Karpas-422 (cell line): ENCODE results near the gene AP5S1. TPM values are rescaled to one million over a fixed set of nuclear protein-coding genes. Genes with fewer than 3 reads are reported as not detected.

Source experiments
- DNase-seq: peaks from one replicate; pipeline ENCODE4 v3.0.0-alpha.2; 2015
- H2AFZ ChIP-seq: fragments of 200-600 bp; sonication (generic); 2 replicates; pipeline ENCODE4 v1.6.1; 2014; ENCODE audit warnings: antibody characterized with exemption, low read length, mixed read lengths
- H3K27ac ChIP-seq: fragments of 200-600 bp; sonication (generic); 2 replicates; pipeline ENCODE4 v1.5.1; 2014; ENCODE audit warnings: mild to moderate bottlenecking, low read length, moderate library complexity
- H3K27me3 ChIP-seq: fragments of 200-600 bp; sonication (generic); 2 replicates; pipeline ENCODE4 v1.6.1; 2014; ENCODE audit warnings: low read length, mixed read lengths
- H3K36me3 ChIP-seq: fragments of 200-600 bp; sonication (generic); 2 replicates; pipeline ENCODE4 v1.6.1; 2014; ENCODE audit warnings: low read length, mixed read lengths; ENCODE audit not compliant: insufficient read depth
- H3K4me1 ChIP-seq: fragments of 200-600 bp; sonication (generic); 2 replicates; pipeline ENCODE4 v1.6.1; 2014; ENCODE audit warnings: mild to moderate bottlenecking, low read length, mixed read lengths
- H3K4me2 ChIP-seq: fragments of 200-600 bp; sonication (generic); 2 replicates; pipeline ENCODE4 v1.6.1; 2014; ENCODE audit warnings: low read length, low read depth, mild to moderate bottlenecking; ENCODE audit not compliant: poor library complexity, severe bottlenecking
- H3K4me3 ChIP-seq: fragments of 200-600 bp; sonication (generic); 2 replicates; pipeline ENCODE4 v1.5.1; 2014; ENCODE audit warnings: mild to moderate bottlenecking, antibody characterized with exemption, low read length, mixed read lengths
- H3K79me2 ChIP-seq: fragments of 200-600 bp; sonication (generic); 2 replicates; pipeline ENCODE4 v1.6.1; 2014; ENCODE audit warnings: mild to moderate bottlenecking, low read length, mixed read lengths
- H3K9ac ChIP-seq: fragments of 200-600 bp; sonication (generic); 2 replicates; pipeline ENCODE4 v1.6.0; 2014; ENCODE audit warnings: low read length
- H3K9me2 ChIP-seq: fragments of 200-600 bp; sonication (generic), shearing (Covaris generic); replicated peaks from 2 replicates; pipeline ENCODE4 v1.6.0; 2014; ENCODE audit warnings: mild to moderate bottlenecking, low read length, moderate library complexity; ENCODE audit not compliant: insufficient read depth
- H3K9me3 ChIP-seq: fragments of 300-700, 200-600 bp; sonication (generic); 2 replicates; pipeline ENCODE4 v1.6.1; 2014; ENCODE audit warnings: low read length, mixed read lengths
- H4K20me1 ChIP-seq: fragments of 200-600 bp; sonication (generic); 2 replicates; pipeline ENCODE4 v1.6.1; 2014; ENCODE audit warnings: mild to moderate bottlenecking, antibody characterized with exemption, low read length, low read depth; ENCODE audit not compliant: insufficient read depth
- total RNA-seq: library from RNA; depleted of rRNA; stranded (reverse); fragments of >200 nt; shearing (Covaris generic); gene quantifications from 2 replicates; pipeline ENCODE4 v1.2.3, GENCODE V29; 2014; ENCODE audit warnings: low replicate concordance; rRNA removed

AP5S1 gene
- total RNA-seq, 1 experiment from 2014 or later: 7.1 TPM

DNA sequence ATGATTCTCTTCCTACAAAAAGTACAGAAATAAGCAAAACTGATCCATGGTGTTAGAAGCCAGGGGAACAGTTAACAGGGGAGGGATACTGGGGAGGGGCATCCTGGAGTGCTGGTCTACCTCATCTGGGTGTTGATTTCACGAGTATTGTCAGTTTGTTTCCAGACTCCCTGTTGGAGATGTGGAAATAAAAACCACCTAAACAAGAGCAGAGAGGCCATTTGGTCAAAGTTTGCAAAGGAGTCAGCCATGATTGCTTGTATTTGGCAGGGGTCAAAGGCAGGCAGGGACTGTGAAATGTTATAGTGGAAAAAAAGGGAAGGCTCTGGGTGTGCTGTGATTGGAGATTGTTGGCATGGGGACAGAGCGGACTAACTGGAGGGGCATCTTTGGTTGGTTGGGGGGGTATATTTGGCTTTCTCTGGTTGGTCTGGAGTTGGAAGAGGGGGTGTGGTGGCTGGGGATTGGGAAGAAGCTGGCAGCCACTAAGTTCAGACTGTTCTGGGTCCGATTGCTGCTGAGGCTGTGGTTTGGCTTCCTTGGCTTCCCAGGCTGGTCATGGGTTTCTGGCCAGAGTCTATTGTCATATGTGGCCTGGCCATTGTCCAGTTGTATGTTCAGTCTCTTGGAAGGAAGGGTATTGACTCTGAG is 54.0 kb downstream of the AP5S1 start:
- H3K4me3 ChIP-seq: no peak overlapping the region
- peaks cover 18% of the 10 kb centered on the region; the same call in 1 of the 2 replicates for H3K79me2 ChIP-seq
- no peak overlapping the region for H2AFZ ChIP-seq
- H4K20me1 ChIP-seq: no peaks in the 10 kb centered on the region
- no peak overlapping the region for H3K9ac ChIP-seq
- H3K4me1 ChIP-seq: peaks cover 25% of the 10 kb centered on the region
- H3K4me2 ChIP-seq: no peak overlapping the region
- peaks cover 16% of the 10 kb centered on the region for H3K36me3 ChIP-seq
- H3K9me2 ChIP-seq: no peaks in the 10 kb centered on the region
- no peaks in the 10 kb centered on the region for H3K9me3 ChIP-seq
- H3K27me3 ChIP-seq: no peaks in the 10 kb centered on the region
- H3K27ac ChIP-seq: no peak overlapping the region
- no peak for DNase-seq

GRCh38 chr20:3875378-3875974 is 55.1 kb downstream of the AP5S1 start:
- Histone ChIP-seq H4K20me1 (no peaks in the 10 kb centered on the region), H3K9me3 (no peaks in the 10 kb centered on the region)

DNA sequence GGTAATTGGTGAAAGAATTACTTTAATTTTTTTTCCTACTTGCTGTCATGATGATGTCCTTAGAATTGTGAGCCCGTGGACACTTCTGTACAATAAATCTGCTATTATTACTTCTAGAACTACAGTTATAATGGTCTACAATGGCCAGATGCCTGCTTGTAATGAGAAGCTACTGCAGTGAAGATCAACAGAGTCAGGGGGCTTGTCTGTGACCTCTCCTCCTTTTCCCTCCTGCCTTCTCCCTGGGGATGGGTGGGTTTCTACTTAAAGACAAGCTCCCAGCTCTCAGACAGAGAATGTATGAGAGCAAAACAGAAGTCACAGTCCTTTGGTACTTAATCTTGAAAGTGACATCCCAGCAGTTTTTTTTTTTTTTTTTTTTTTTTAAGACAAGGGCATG is 55.7 kb downstream of the AP5S1 start:
- peaks cover 23% of the 10 kb centered on the region for H3K4me1 ChIP-seq
- H2AFZ ChIP-seq: no peak overlapping the region
- no peak overlapping the region for H3K9ac ChIP-seq
- peaks cover 16% of the 10 kb centered on the region for H3K36me3 ChIP-seq
- no peak for DNase-seq
- H4K20me1 ChIP-seq: no peaks in the 10 kb centered on the region
- no peaks in the 10 kb centered on the region for H3K9me3 ChIP-seq
- H3K4me3 ChIP-seq: no peak overlapping the region
- no peak overlapping the region for H3K4me2 ChIP-seq
- no peaks in the 10 kb centered on the region for H3K27me3 ChIP-seq
- H3K9me2 ChIP-seq: no peaks in the 10 kb centered on the region
- H3K27ac ChIP-seq: no peak overlapping the region
- peaks cover 18% of the 10 kb centered on the region; the same call in 1 of the 2 replicates for H3K79me2 ChIP-seq

More at GRCh38 chr20:3875378-3875974, 55.1 kb downstream of the AP5S1 start:
- no peaks in the 10 kb centered on the region for H3K27me3 ChIP-seq
- no peak overlapping the region for H3K9ac ChIP-seq
- DNase-seq: no peak
- H3K4me2 ChIP-seq: no peak overlapping the region
- peaks cover 18% of the 10 kb centered on the region; the same call in 1 of the 2 replicates for H3K79me2 ChIP-seq
- H2AFZ ChIP-seq: no peak overlapping the region
- no peak overlapping the region for H3K4me3 ChIP-seq
- peaks cover 25% of the 10 kb centered on the region for H3K4me1 ChIP-seq
- H3K9me2 ChIP-seq: no peaks in the 10 kb centered on the region
- H3K36me3 ChIP-seq: peaks cover 16% of the 10 kb centered on the region
- no peak overlapping the region for H3K27ac ChIP-seq

GRCh38 chr20:3876676-3877075 is 56.3 kb downstream of the AP5S1 start:
- no peaks in the 10 kb centered on the region for H3K27me3 ChIP-seq
- H3K9me2 ChIP-seq: no peaks in the 10 kb centered on the region
- peaks cover 13% of the 10 kb centered on the region; the same call in 1 of the 2 replicates for H3K79me2 ChIP-seq
- no peak overlapping the region for H3K4me2 ChIP-seq
- H3K27ac ChIP-seq: no peak overlapping the region
- H3K9me3 ChIP-seq: no peaks in the 10 kb centered on the region
- no peaks in the 10 kb centered on the region for H4K20me1 ChIP-seq
- no peak overlapping the region for H3K4me3 ChIP-seq
- H3K9ac ChIP-seq: no peak overlapping the region
- no peak for DNase-seq
- H3K36me3 ChIP-seq: peaks cover 10% of the 10 kb centered on the region
- H3K4me1 ChIP-seq: peaks cover 16% of the 10 kb centered on the region
- H2AFZ ChIP-seq: no peak overlapping the region

Other genes with a start within 250 kb of the AP5S1 start
- not detected in 2 replicates for gene GFRA4, start 157.1 kb upstream of the AP5S1 start, total RNA-seq
- gene ADAM33, start 138.5 kb upstream of the AP5S1 start, total RNA-seq: not detected in 2 replicates
- not detected in 2 replicates for gene SIGLEC1, start 107.9 kb upstream of the AP5S1 start, total RNA-seq
- not detected in 2 replicates for gene HSPA12B, start 87.9 kb upstream of the AP5S1 start, total RNA-seq
- gene ADISSP, start 52.8 kb upstream of the AP5S1 start, total RNA-seq: 44.1 and 60.4 TPM in 2 replicates
- gene SPEF1, start 39.1 kb upstream of the AP5S1 start, total RNA-seq: not detected in 2 replicates
- gene CENPB, start 33.8 kb upstream of the AP5S1 start, total RNA-seq: 13.0 and 32.7 TPM in 2 replicates
- 11.7 and 15.3 TPM in 2 replicates for gene CDC25B, start 24.2 kb upstream of the AP5S1 start, total RNA-seq
- 18.4 and 22.7 TPM in 2 replicates for gene MAVS, start 26.3 kb downstream of the AP5S1 start, total RNA-seq
- 19.2 and 41.5 TPM in 2 replicates for gene PANK2, start 68.8 kb downstream of the AP5S1 start, total RNA-seq
- gene RNF24, start 195.0 kb downstream of the AP5S1 start, total RNA-seq: 5.9 and 7.7 TPM in 2 replicates